Stimulated activated CD4-positive, alpha-beta T cell treated with anti-CD3 and anti-CD28 coated beads, Interleukin-1b, Interleukin-23, amount 100 ng/mL, for 48 hours (primary cell): ENCODE results near the gene HHATL.

Experiments
- DNase-seq: peaks from one replicate; pipeline ENCODE4 v3.0.0-alpha.2; 2020

The HHATL gene

DNA sequence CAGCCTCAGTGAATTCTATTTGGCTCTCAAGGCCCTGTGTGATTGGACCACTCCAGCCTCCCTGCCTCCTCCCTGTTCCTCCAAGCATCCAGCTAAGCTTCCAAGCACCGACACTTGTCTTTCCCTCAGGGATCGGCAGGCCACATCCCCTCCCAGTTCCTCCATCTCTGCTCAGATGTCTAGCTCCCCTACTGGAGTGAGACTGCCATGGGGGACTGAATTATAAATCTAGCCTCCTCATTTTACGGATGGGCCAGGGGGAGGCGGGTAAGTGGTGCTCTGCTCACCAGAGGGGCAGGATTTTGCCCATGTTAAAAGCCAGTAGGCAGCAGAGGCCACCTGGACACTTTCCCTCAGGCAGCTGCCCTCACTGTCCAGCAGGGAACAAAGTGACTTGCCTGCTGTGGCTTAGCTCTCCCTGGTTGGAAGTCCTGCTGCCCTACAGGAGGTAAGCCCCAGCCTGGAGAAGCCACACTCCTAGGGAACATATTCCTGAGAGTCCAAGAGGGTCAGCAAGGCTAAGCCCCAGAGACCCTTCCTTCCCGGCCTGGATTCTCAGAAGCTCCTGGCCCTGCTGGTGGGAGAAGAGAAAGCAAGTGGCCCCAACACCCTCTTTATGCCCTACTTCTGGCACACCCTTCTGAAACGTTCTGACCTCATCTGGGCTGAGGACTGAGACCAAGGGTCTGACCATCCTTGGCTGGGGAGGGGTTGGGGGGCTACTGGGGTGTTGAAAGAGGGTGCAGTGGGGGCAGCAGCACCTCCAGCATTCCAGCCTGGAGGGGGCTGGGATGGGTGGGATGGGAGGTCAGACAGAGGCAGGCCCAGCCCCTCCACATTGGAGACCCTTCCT is 9.1 kb upstream of the HHATL start:
- no peak for DNase-seq

DNA sequence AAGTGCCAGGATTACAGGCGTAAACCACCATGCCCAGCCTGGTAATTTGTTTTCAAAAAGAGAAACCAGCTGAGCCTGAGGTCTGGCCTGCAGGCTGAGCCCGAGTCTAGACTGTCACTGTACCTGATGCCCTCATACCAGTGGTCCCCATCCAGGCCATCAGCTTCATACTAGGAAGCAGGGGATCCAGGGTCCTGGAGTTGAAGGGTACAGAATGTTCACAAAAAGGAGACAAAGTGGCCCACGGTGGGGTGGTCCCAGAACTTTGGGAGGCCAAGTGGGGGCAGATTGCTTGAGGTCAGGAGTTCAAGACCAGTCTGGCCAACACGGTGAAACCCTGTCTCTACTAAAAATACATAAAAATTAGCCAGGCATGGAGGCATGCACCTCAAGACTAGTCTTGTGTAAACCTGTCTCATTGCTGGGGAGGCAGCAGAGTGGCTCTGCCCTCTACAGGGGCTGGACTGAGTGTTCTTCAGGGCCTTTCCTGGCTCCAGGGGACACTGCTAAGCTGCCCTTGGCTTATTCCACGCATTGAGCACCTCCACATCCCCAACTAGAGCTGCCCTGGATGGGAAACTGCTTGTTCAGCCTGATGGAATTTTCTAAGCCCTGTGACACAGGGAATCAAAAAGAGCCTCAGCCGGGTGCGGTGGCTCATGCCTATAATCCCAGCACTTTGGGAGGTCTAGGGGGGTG is 7.9 kb upstream of the HHATL start:
- DNase-seq = no peak

DNA sequence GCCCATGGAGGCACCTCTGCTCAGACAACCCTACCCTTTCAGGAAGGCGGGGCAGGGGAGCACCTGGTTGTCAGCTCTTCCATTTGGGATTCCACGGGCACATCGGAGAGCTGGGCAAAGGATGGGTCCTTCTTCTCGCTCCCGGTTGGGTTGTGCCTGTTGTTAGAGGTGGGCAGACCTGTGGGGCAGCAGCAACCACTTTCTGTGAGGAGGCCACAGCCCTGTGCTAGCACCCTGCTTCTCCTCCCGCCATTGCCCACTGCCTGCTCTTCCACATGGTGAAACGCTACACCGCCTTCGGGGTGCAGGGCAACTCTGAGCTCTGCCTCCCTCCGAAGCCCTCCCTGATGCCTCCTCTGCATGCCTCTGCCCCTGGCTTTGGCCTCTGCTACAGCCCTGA is 7.0 kb upstream of the HHATL start:
- no peak for DNase-seq

DNA sequence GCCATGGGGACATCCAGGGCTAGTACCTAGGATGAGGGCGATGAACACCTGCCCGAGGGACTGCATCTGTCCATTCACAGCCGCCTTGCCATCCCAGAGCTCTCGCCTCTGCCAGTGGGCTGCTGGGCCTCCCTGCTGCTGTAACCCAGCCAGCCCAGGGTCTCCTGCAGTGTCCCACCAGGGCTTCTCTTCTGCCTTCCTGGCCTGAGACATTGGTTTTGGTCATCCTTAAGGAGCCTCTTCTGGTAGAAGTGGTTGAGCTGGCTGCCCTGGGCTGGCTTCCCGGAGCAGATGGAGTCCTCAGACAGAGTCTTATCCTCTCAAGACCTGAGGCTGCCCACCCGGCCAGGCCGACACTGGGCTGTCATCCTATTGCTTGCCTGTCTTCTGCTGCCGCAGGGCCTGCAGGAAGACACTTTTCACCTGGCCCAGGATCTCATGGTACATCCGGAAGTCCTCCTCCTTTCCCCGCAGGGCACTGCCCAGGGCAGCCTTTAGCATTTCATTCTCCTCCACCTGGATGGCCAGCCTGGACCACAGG is 6.1 kb upstream of the HHATL start:
- no peak for DNase-seq

DNA sequence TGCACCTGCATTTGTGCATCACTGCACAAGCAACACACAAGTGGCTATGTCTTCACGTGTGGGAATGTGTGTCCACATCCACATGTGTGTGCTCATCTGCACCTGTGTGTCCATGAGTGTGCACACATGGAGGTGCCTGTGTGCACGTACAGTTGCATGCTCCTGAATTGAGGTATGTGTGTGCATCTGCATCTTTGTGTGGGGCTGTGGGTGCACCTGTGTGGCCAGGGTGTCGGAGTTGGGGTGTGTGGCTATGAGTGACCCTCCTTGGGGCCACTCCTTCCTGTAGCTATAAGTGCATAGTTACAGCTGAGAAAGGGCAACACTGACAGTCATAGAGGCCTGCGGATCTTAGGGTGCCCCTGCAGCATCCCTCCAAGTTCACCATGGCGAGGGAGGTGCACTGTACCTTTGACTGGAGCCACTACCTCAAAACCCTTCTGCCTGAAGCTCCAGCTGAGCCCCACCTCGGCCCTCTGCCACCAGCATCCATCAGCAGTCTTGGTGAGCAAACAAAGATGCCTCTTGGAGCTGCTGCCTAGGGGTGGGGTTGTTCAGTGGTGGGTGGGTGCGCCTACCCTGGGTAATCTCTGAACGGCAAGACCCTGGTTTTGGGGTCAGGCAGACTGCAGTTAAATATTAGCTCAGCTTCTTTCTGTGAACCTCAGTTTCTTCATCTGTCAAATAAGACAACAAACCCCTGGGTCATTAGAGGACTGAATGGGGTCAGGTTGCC is 5.2 kb upstream of the HHATL start:
- no peak for DNase-seq

DNA sequence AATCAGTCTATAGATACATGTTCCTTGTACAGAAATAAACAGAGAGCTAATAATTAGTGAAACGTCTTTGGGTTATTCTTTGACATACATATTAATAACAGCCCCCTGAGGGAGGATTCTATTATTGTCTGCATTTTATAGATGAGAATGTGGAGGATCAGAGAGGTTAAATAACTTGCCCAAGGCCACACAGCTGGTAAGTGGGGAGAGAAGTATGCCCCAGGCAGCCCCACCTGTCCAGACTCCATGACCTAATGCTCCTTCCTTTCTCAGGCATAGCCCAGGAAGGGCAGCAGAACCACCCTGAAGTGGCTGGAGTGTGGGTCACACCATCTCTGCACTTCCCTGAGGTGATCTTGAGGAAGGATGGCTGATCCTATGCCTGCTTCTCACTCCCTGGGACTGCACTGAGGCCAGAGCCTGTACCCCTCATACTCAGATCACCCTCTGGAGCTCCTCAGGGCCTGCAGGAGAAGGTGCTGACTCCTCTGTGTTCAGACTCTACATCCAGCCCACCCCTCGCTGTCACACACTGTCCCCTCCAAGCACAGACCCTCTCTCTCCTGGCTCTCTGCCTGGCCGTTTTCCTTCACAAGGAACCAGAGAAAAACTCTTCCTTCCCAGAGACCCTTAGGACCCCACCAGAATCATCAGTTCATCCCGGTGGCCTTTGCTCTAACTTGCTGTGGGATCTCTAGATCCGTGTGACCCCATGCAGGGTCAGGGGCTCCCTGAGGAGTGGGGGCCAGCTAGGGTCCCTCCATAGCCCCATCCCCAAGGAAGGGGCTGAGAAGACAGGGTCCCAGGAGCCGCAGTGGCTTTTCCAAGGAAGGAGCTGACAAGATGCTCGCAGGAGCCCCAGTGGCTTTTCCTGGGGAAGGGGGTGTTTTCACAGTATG is 4.4 kb upstream of the HHATL start:
- no peak for DNase-seq

DNA sequence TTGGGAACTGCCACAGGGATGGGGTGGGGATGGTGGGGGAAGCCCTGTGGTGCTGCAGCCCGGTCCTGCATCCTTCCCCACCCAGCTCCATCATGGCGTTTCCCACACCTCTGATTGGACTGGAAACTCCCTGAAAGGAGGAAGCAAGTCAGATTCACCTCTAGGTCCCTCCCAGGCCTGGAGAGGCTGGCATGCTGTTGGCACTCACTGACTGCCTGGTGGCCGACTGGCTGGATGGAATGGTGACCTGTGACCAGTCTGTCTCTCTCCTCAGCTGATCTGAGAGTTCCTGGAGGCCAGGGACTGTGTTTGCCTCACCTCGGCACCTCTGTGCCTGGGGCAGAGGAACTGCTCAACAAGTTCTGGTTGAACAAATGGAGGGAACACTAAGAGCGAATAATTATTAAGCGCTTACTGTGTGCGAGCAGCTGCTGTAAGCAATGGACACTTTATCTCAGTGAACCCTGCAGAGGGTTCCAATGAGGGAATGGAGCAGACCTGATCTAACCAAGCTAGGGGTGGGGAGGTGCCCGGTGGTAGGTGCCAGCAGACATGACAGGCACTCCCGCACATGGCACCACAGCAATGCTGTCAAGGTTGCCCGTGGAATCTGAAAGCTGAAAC is 3.5 kb upstream of the HHATL start:
- DNase-seq = no peak

DNA sequence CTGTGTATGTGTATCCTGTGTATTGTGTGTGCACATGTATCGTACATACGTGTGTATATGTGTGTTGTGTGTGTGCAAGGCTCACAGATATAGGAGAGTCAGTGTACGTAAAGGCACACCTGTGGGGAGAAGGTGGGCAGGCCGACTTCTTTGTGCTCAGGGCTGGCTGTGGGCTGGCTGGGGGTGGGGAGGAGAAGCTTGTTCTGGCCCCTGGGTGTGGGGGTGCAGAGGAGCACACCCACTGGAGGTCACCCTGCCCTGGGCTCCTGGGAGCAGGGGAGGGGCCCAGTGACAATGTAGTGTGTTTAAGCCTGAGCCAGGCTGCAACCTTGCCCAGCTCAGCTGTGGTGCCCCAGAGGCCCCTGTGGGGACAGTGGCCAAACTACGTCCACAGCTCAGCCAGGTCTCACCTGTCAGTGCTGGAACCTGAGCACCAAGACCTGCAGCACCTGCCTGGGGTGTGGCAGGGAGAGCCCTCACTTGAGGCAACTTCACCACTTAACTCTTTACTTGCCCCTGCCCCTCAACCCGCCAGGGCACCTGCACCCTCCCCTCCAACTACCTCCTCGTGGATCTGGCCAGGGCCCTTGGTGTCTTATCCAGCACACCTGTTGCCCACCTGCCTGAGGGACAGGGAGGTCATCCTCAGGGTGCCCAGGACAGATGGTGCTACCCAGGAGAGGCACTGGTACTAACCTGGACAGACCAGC is 2.6 kb upstream of the HHATL start:
- no peak for DNase-seq

DNA sequence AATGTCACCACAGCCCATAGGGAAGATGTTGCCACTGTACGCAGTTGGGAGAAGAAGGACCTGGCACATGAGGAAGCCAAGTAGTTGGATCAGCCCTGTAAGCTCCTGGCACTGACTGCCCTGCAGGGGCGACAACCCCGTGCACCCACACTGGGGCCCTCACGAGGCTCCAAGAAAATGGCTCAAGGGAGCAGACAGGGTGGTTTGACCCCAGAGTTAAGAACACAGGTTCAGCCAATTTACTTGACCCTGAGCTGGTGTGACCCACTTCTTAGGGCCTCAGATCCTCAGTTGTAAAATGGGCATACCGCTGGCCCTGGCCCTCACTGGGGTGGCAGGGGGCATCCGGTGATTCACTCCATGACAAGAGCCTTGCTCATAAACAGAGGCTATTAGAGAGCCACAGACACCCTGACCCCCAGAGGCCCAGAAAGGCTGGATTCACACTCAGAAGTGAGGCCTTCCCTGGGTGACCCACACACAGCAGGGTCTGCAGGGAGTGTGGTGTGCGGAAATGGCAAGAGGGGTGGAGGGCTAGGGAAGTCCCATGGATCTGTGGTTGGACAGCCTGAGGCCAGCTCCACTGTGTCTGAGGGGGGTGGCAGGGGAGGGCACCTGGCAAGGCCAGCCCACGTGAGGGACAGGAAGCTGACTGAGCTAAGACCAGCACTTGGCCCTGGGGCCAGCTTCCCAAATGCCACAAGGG is 1.7 kb upstream of the HHATL start:
- DNase-seq = no peak

DNA sequence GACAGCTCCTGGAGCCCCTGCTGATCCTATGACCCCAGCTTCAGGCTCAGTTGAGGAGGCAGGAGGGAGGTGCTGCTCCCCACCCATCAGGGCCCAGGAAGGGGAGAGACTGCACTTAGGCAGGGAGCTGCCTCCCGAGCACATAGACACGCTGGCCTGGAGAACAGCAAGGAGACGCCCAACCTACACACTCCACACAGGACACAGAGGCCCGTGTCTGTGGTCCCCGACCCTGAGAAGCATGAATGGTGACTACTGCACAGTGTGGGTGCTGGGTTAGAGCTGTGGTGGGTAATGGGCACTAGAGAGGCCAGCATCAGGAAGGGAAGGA is 1.1 kb upstream of the HHATL start:
- DNase-seq = no peak

DNA sequence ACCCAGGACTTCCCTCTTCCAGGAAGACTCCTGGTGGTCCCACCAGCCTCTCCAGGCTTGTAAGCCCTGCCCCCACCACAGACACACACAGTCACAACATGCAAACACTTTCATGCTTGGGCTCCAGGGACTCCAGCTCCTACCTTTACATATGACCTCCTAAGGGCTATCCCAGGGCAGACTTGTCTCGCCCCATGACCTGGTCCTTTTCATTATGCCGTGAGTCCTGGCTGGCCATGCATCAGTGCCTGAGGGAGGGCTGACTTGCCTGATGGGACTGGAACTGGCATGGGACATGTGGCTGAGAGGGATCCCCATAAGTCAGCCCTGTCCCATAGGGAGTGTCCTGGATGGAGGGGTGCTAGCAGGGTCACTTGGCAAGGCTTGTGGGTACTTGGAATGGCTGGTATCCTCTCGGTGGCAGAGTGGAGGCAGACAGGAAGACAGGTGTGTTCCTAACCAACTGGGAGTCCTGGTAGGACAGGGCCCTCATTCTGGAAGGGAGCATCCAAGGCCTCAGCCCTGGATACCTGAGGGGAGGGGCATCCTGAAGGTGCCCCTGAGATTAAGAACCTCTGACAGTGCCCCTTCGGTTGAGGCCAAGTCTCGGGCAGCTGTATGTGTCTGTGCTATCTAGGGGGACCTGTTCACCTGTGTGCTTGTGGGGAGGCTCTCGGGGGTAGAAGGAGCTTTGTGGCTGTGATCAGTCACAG is 540 bp upstream of the HHATL start:
- DNase-seq = no peak

DNA sequence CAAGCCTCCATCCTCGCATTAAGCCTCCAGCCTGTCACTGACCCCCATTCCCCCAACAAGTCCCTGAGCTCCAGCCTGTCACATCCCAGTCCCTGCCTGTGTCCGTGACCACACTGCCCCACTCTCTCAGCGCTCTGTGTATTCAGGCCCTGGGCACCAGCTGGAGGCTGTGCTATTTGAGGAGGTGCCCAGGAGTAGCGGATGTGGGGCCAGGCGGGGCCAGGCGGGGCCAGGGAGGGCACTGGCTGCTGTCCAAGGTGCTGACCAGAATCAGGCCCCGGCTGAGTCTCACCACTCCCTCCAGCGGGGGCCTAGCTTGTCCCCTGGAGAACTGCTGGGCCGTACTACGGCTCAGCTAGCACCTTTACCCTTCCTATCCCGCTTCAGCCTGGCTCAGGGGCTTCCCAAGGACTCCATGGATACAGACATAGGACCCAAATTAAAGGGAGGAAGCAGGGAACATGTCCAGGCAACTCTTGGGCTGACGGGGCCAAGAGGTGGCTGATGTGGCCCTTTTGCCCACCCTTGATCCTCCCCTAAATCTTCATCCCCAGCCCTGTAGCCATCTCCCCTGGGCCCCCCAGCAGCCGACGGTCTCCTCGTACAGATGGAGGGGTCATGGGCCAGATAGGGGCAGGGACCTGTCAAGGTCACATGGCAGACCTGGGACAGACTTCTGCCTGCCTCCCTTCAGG is 1.1 kb downstream of the HHATL start:
- peak; percentile 47 for DNase-seq

DNA sequence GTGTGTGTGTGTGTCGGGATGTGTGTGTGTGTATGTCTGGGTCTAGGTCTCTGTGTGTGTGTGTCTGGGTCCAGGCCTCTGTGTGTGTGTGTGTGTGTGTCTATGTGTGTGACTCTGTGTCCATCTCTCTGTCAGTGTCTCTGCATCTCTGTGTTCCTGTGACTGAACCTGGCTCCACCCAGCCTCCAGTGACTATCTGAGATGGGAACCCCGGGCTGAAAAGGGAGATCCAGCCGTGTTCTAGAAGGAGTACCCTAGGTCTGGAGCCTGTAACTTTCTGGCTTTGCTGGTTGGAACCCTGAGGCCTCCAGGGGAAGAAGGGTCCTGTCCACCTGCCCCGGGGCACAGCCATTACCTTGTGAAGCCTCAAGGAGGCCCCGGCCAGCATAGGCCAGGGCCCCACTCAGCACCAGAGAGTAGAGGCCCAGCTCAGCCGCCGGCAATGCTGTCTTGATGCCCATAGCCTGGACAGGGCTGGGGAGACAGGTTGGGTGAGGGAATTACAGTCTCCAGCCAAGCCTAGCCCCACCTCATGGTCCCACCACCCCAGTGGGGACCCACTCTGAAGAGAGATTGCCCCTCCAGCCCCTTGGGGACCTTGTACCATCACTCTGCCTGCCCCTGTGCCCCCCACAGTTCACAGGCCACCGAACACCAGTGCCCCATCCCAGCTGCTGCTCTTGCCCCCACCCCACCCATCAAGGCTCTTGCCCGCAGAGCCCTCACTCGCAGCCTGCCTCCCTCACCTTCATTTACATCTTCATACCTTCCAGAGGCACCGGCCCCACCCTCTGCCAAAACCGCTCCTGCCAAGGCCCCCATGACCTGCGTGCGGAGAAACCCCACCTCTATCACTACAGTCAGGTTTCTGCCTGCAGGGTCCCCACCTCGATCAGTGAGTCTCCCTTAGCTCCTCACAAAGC is 2.0 kb downstream of the HHATL start:
- DNase-seq = no peak

DNA sequence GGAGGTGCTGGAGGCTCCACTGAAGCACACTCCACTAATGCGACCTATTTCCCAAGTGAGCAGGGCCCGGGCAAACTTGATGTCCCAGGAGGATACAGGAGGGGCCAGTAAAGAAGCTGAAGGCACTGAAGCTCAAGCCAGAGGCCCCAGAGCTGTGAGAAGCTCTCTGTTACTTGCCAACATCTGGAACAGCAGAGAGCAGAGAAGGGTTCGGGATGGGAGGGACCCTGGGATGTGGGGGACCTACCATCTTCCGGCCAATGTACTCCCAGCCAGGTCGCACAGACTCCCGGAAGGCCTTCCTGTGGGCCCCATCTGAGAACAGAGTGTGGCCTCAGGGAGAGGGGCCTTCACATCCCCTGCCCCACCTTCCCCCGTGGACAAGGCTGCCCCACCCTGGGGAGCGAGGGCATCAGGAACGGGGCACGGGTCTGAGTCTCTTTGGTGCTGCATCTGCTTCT is 3.1 kb downstream of the HHATL start:
- no peak for DNase-seq

DNA sequence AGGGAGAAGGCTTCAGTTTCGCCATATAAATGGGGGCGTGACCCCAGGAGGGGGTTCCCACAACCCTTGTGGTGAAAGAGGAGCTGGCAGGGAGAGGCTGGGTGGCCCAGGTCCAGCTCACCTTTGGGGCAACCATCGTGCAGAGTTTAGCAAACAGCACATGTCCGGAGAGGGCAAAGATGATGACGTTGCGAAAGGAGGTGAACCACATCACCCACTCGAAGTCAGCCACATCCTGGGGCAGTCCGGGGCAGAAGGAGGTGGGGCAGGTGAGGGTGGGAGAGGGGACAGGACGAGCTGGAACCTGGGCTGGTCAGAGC is 3.7 kb downstream of the HHATL start:
- DNase-seq = no peak

DNA sequence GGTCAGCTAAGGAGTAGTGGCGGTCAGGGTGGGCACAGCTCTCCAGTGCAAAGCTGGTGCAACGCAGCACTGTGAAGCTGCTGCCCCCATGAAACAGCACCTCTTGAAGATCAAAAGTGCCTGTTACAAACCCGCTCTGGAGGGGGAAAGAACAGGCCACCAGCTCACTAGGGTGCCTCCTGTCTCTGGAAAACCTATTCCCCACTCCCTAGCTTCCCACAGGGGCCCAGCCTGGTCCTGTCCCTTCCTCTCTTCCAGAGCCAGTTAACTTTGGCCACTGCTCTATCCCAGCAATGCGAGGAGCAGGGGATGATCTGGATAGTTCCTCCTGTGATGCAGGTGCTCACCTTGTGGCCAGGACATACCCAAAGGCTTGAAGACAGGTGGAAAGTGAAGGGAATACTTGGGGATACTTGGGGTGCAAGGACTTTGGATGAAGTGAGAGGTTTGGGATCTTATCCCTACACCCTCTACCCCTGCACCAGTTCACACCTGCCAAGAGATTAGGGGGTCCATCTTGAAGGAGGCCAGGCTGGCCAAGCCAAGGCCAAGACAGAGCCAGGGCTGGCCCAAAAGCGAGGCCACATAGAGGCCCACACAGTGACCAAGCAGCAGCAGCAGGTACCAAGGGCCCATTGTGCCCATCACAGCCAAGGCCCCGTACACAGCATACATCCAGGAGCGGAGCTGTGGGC is 4.2 kb downstream of the HHATL start:
- DNase-seq = no peak

DNA sequence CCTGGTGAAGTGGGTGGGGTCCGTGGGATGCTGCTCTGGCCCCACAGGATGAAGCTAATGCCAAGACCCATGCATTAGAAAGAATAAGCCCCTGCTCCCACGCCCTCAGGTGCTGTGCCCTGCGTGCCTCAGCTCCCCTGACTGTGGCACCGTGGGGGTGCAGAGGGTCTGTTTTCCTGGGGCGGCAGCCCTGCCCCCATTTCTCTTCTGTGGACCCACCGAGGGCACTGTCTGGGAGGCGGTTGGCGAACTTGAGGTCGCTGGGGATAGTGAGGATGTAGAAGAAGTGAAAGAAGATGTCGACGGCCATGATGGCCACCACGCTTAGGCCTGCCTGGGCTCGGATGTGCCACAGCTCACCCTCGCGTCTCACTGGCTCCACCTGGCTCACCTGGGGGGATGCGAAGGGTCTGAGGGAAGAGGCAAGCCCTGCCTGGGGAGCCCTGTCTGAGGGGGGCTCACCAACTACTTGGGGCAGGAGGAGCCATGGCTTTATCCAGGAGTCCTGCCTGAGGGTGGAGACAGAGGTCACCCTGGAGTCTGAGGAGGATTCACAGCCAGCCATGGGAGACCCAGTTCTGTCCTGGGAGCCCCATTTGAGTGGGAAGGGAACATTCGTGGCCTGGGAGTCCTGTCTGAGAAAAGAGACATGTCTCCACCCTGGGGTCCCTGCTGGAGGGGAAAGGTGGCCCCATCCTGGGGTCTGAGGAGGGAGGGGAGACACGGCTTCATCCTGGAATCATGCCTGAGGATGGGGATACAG is 5.1 kb downstream of the HHATL start:
- no peak for DNase-seq
